H1 (cell line): ENCODE measurements around the gene WDR7. TPM values are rescaled to one million over a fixed set of nuclear protein-coding genes. Genes with fewer than 3 reads are reported as not detected.

Experiments
- CTCF ChIA-PET: fragments of 300-600 bp; sonication (Branson Sonifier 250); formaldehyde crosslinking; loops from one replicate; lab custom pipeline; 2021; ENCODE audit not compliant: partially characterized antibody; lab: Charles Lee
- POLR2A ChIA-PET: fragments of 300-600 bp; sonication (Branson Sonifier 250); formaldehyde crosslinking; loops from one replicate; lab custom pipeline; 2021; ENCODE audit warnings: inconsistent platforms; ENCODE audit not compliant: partially characterized antibody; lab: Charles Lee
- DNase-seq, 2 experiments: peaks; one replicate each; pipeline versions ENCODE4 v3.0.0 to v3.0.0-alpha.2; 2010 to 2022; ENCODE audit warnings: low spot score in 2 of 2, low read depth in 1 of 2, mixed read lengths in 1 of 2
- FAIRE-seq: peaks from 2 replicates; lab custom pipeline; 2011; peaks lifted over from hg19 to GRCh38; lab: Jason Lieb, UNC
- H2AFZ ChIP-seq: 2 replicates; pipeline ENCODE4 v1.8.1; 2012; ENCODE audit warnings: low read length, inconsistent platforms
- H2AK5ac ChIP-seq: 2 replicates; pipeline ENCODE4 v1.6.1; 2013; ENCODE audit warnings: low read depth, low read length
- H2BK120ac ChIP-seq: replicated peaks from 2 replicates; pipeline ENCODE3; 2013; ENCODE audit warnings: low read depth, low read length, inconsistent platforms
- H2BK12ac ChIP-seq: 2 replicates; pipeline ENCODE4 v1.6.1; 2013; ENCODE audit warnings: low read depth, low read length
- H2BK15ac ChIP-seq: 2 replicates; pipeline ENCODE4 v1.6.1; 2013; ENCODE audit warnings: low read length
- H2BK20ac ChIP-seq: 2 replicates; pipeline ENCODE4 v1.6.1; 2013; ENCODE audit warnings: low read length
- H2BK5ac ChIP-seq: 2 replicates; pipeline ENCODE4 v1.6.1; 2013; ENCODE audit warnings: low read depth, low read length
- H3K14ac ChIP-seq: 2 replicates; pipeline ENCODE4 v1.6.1; 2013; ENCODE audit warnings: inconsistent platforms; ENCODE audit not compliant: insufficient read length
- H3K18ac ChIP-seq: 2 replicates; pipeline ENCODE4 v1.6.1; 2013; ENCODE audit warnings: low read length; ENCODE audit errors: extremely low read depth
- H3K23ac ChIP-seq: 2 replicates; pipeline ENCODE4 v1.6.1; 2013; ENCODE audit warnings: inconsistent platforms; ENCODE audit not compliant: insufficient read length
- H3K23me2 ChIP-seq: 2 replicates; pipeline ENCODE4 v1.6.1; 2013; ENCODE audit warnings: low read depth, low read length
- H3K27ac ChIP-seq: 2 replicates; pipeline ENCODE4 v1.6.1; 2011; ENCODE audit warnings: low read depth, low read length, inconsistent platforms
- H3K27me3 ChIP-seq, 4 experiments: replicated peaks in 1 of 4; 1 replicate in 1 of 4; 2 replicates in 3 of 4; pipeline versions ENCODE4 v1.6.1 to v1.8.1; 2011 to 2013; ENCODE audit warnings: low read length in 3 of 4, mild to moderate bottlenecking in 3 of 4, inconsistent platforms in 2 of 4, mixed read lengths in 2 of 4, moderate library complexity in 1 of 4; ENCODE audit not compliant: control insufficient read depth in 3 of 4, insufficient read depth in 3 of 4; ENCODE audit errors: extremely low read depth in 1 of 4
- H3K36me3 ChIP-seq, 4 experiments: 2 replicates each; pipeline versions ENCODE4 v1.6.1 to v1.8.1; 2011 to 2013; ENCODE audit warnings: mild to moderate bottlenecking in 4 of 4, low read length in 3 of 4, moderate library complexity in 2 of 4, control low read depth in 1 of 4, inconsistent platforms in 1 of 4; ENCODE audit not compliant: insufficient read depth in 4 of 4, control insufficient read depth in 2 of 4
- H3K4ac ChIP-seq: replicated peaks from 2 replicates; pipeline ENCODE3; 2013; ENCODE audit warnings: low read length, low read depth, mixed read lengths, inconsistent platforms; ENCODE audit not compliant: insufficient read length
- H3K4me1 ChIP-seq, 4 experiments: replicated peaks in 1 of 4; 1 replicate in 1 of 4; 2 replicates in 3 of 4; pipeline versions ENCODE4 v1.6.1 to v1.8.1; 2011 to 2013; ENCODE audit warnings: low read length in 3 of 4, inconsistent platforms in 2 of 4, mixed read lengths in 1 of 4; ENCODE audit not compliant: insufficient read depth in 4 of 4, control insufficient read depth in 3 of 4
- H3K4me2 ChIP-seq, 2 experiments: 2 replicates each; pipeline versions ENCODE4 v1.6.1 to v1.8.1; 2011 to 2013; ENCODE audit warnings: low read depth in 2 of 2, low read length in 2 of 2, control low read depth in 1 of 2, inconsistent platforms in 1 of 2, mild to moderate bottlenecking in 1 of 2; ENCODE audit not compliant: insufficient read depth in 1 of 2
- H3K4me3 ChIP-seq, 4 experiments: fragments of 200-600, 300-600 bp in 1 of 4; sonication (generic), shearing (Covaris generic), sonication (Bioruptor Twin) in 1 of 4; 2 replicates each; pipeline versions ENCODE4 v1.5.1 to v1.8.1; 2011 to 2016; ENCODE audit warnings: low read length in 4 of 4, low read depth in 3 of 4, control low read depth in 2 of 4, inconsistent platforms in 2 of 4, mild to moderate bottlenecking in 2 of 4, mixed read lengths in 1 of 4, moderate library complexity in 1 of 4; ENCODE audit not compliant: insufficient read depth in 2 of 4; ENCODE audit errors: extremely low read depth in 1 of 4
- H3K56ac ChIP-seq: replicated peaks from 2 replicates; pipeline ENCODE3; 2013; ENCODE audit warnings: low read depth, mild to moderate bottlenecking, mixed read lengths, low read length, inconsistent platforms; ENCODE audit not compliant: insufficient read length
- H3K79me1 ChIP-seq: 2 replicates; pipeline ENCODE4 v1.6.1; 2013; ENCODE audit warnings: low read depth, low read length, control low read depth
- H3K79me2 ChIP-seq, 2 experiments: 2 replicates each; pipeline versions ENCODE4 v1.6.1 to v1.8.1; 2012 to 2013; ENCODE audit warnings: low read length in 2 of 2, mild to moderate bottlenecking in 2 of 2, inconsistent platforms in 1 of 2; ENCODE audit not compliant: insufficient read depth in 2 of 2, control insufficient read depth in 1 of 2
- H3K9ac ChIP-seq, 4 experiments: replicated peaks in 1 of 4; 1 replicate in 1 of 4; 2 replicates in 3 of 4; pipeline versions ENCODE4 v1.6.1 to v1.8.1; 2011 to 2013; ENCODE audit warnings: low read depth in 3 of 4, low read length in 3 of 4, control low read depth in 2 of 4, mild to moderate bottlenecking in 2 of 4, moderate library complexity in 2 of 4, inconsistent platforms in 1 of 4; ENCODE audit errors: extremely low read depth in 1 of 4
- H3K9me3 ChIP-seq, 2 experiments: 2 replicates each; pipeline versions ENCODE4 v1.6.1 to v1.8.1; 2012 to 2013; ENCODE audit warnings: mild to moderate bottlenecking in 2 of 2, moderate library complexity in 2 of 2, control low read depth in 1 of 2, inconsistent platforms in 1 of 2, low read depth in 1 of 2, low read length in 1 of 2, mixed read lengths in 1 of 2; ENCODE audit not compliant: insufficient read depth in 2 of 2
- H4K20me1 ChIP-seq, 2 experiments: replicated peaks in 1 of 2; 2 replicates each; pipeline versions ENCODE3 to v1.8.1; 2011 to 2013; ENCODE audit warnings: inconsistent platforms in 2 of 2, low read length in 2 of 2, mild to moderate bottlenecking in 1 of 2; ENCODE audit not compliant: insufficient read depth in 2 of 2, control insufficient read depth in 1 of 2
- H4K5ac ChIP-seq: 2 replicates; pipeline ENCODE4 v1.6.1; 2013; ENCODE audit warnings: low read length, low read depth, mixed read lengths, inconsistent platforms; ENCODE audit not compliant: insufficient read length
- H4K8ac ChIP-seq: 2 replicates; pipeline ENCODE4 v1.8.0; 2013; ENCODE audit warnings: mild to moderate bottlenecking, moderate library complexity, low read length, inconsistent platforms; ENCODE audit not compliant: insufficient read depth; ENCODE audit errors: extremely low read depth
- H4K91ac ChIP-seq: replicated peaks from 2 replicates; pipeline ENCODE3; 2013; ENCODE audit warnings: low read length, mixed read lengths, inconsistent platforms; ENCODE audit not compliant: insufficient read length
- ASH2L ChIP-seq: fragments of 200-600, 300-600 bp; sonication (generic); IDR thresholded peaks from one replicate; pipeline ENCODE4 v1.7.1; 2017; ENCODE audit warnings: low read length
- BRCA1 ChIP-seq: IDR thresholded peaks from 2 replicates; pipeline ENCODE4 v1.6.1; 2012; ENCODE audit warnings: low read depth, low read length, improper control_type of control experiment
- CREB1 ChIP-seq: IDR thresholded peaks from 2 replicates; pipeline ENCODE4 v1.6.1; 2012; ENCODE audit warnings: inconsistent platforms
- EP300 ChIP-seq, 2 experiments: IDR thresholded peaks; 1 replicate in 1 of 2; 2 replicates in 1 of 2; pipeline ENCODE4 v1.6.1; 2011 to 2012; ENCODE audit warnings: low read depth in 2 of 2, low read length in 2 of 2, mild to moderate bottlenecking in 2 of 2, borderline replicate concordance in 1 of 2, inconsistent platforms in 1 of 2, moderate library complexity in 1 of 2
- FOSL1 ChIP-seq: IDR thresholded peaks from 2 replicates; pipeline ENCODE4 v1.6.1; 2011; ENCODE audit warnings: mild to moderate bottlenecking, low read depth, low read length, moderate library complexity; ENCODE audit not compliant: insufficient read depth
- GTF2F1 ChIP-seq: IDR thresholded peaks from 2 replicates; pipeline ENCODE4 v1.6.1; 2012; ENCODE audit warnings: low read depth, low read length, improper control_type of control experiment, borderline replicate concordance
- NRF1 ChIP-seq: IDR thresholded peaks from 2 replicates; pipeline ENCODE4 v1.6.1; 2011; ENCODE audit warnings: mild to moderate bottlenecking, low read depth, low read length, improper control_type of control experiment
- RNF2 ChIP-seq: fragments of 200-900, 300-1000 bp; sonication (generic); IDR thresholded peaks from 2 replicates; pipeline ENCODE4 v1.7.1; 2016; ENCODE audit warnings: borderline replicate concordance, low read depth, mild to moderate bottlenecking, antibody characterized with exemption, low read length; ENCODE audit not compliant: poor library complexity, severe bottlenecking; ENCODE audit errors: missing control alignments
- SIX5 ChIP-seq: IDR thresholded peaks from 2 replicates; pipeline ENCODE4 v1.6.1; 2011; ENCODE audit warnings: mild to moderate bottlenecking, low read depth, low read length
- TAF1 ChIP-seq: IDR thresholded peaks from 2 replicates; pipeline ENCODE4 v1.6.1; 2011; ENCODE audit warnings: mild to moderate bottlenecking, low read depth, low read length
- TCF12 ChIP-seq: IDR thresholded peaks from 2 replicates; pipeline ENCODE4 v1.6.1; 2011; ENCODE audit warnings: low read depth, mild to moderate bottlenecking, low read length
- TEAD4 ChIP-seq: IDR thresholded peaks from 2 replicates; pipeline ENCODE4 v1.6.1; 2012; ENCODE audit warnings: low read depth, low read length, inconsistent platforms, mixed read lengths
- USF2 ChIP-seq: IDR thresholded peaks from 2 replicates; pipeline ENCODE4 v1.6.1; 2011; ENCODE audit warnings: low read length, improper control_type of control experiment
- ZNF274 ChIP-seq: IDR thresholded peaks from 2 replicates; pipeline ENCODE4 v1.7.0; 2012; ENCODE audit warnings: low read length, borderline replicate concordance; ENCODE audit errors: extremely low read depth
- polyA plus RNA-seq, 7 experiments: library from polyadenylated mRNA; depleted of rRNA in 3 of 7; stranded (reverse) in 5 of 7; unstranded in 2 of 7; fragments of >200 nt in 5 of 7; fragments of 200-250 nt in 2 of 7; gene quantifications; 1 replicate in 5 of 7; 2 replicates in 1 of 7; 4 replicates in 1 of 7; pipeline versions ENCODE4 v1.2.1 to v1.2.3, GENCODE V29; 2011 to 2013; ENCODE audit warnings: missing spikeins in 2 of 7, mixed read lengths in 2 of 7
- total RNA-seq: library from RNA; stranded (reverse); fragmentation: NEBNext Ultra II Directional; extraction: Animal tissue kit (Norgen Biotek cat#: 25700); gene quantifications from 2 replicates; pipeline ENCODE4 v1.2.1, GENCODE V29; 2021

WDR7 gene
- total and polyA plus RNA-seq, 2 of the 8 experiments (the other 6 are each of a cell fraction or from before 2014, with no cell fraction given) = 5.5 to 15.2 TPM

DNA sequence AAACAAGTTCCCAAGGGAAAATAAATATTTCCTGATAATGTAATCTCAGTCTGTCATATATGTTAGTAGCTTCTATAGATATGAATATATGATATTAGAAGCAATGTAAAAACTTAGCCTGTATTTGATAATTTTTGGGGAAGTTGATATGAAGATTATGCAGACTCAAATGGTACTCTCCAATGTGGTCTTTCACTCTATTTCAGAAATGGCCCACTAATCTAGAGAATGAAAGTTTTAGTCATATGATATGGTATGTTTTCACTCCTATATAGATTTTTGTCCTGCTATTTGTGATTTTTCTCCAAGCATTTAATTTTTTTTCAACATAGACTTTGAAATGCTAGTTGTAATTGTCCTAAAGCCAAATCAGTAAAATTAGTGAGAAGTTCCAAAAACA, 259.1 kb downstream of the WDR7 start:
- no peak overlapping the region for H4K8ac ChIP-seq
- H3K23ac ChIP-seq = no peak overlapping the region
- no peak overlapping the region for H3K14ac ChIP-seq
- H3K4me3 ChIP-seq = no peak overlapping the region
- no peak overlapping the region for H3K9ac ChIP-seq
- H3K79me2 ChIP-seq = no peaks in the 10 kb centered on the region
- no peak overlapping the region for H3K18ac ChIP-seq
- H2BK120ac ChIP-seq = no peak overlapping the region
- H3K4ac ChIP-seq = no peak overlapping the region
- no peaks in the 10 kb centered on the region for H3K27me3 ChIP-seq
- DNase-seq (no peak), FAIRE-seq (no peak)
- no peak overlapping the region for H4K5ac ChIP-seq
- H3K27ac ChIP-seq = no peak overlapping the region
- no peak overlapping the region for H2BK15ac ChIP-seq
- no peak overlapping the region for H2BK20ac ChIP-seq
- H3K23me2 ChIP-seq = no peaks in the 10 kb centered on the region
- no peaks in the 10 kb centered on the region for H3K9me3 ChIP-seq
- POLR2A ChIA-PET = interaction anchor here (0.9 kb wide), 1 partner anchor 9 kb away, joined by 3 read pairs; no protein-coding TSS in a partner anchor
- no peak overlapping the region for H3K56ac ChIP-seq
- no peaks in the 10 kb centered on the region for H3K4me1 ChIP-seq
- H3K79me1 ChIP-seq = no peaks in the 10 kb centered on the region
- no peak overlapping the region for H2BK5ac ChIP-seq
- H2BK12ac ChIP-seq = no peak overlapping the region
- no peaks in the 10 kb centered on the region for H4K20me1 ChIP-seq
- no peak overlapping the region for H4K91ac ChIP-seq
- H2AFZ ChIP-seq = no peak overlapping the region
- H3K4me2 ChIP-seq = no peak overlapping the region
- H2AK5ac ChIP-seq = no peak overlapping the region
- CTCF ChIA-PET = interaction anchor here (1.2 to 1.6 kb wide), 4 partner anchors 8 to 13 kb away, joined by 3 to 5 read pairs (median 4); no protein-coding TSS in a partner anchor
- H3K36me3 ChIP-seq = no peaks in the 10 kb centered on the region
- TF ChIP-seq ZNF274 = no peak
- TF ChIP-seq TAF1 = no peak
- no peak for TF ChIP-seq ASH2L
- TF ChIP-seq FOSL1 = no peak
- TF ChIP-seq SIX5 = no peak
- TF ChIP-seq TCF12 = no peak
- TF ChIP-seq USF2 = no peak
- no peak for TF ChIP-seq GTF2F1
- no peak for TF ChIP-seq RNF2
- no peak for TF ChIP-seq CREB1
- TF ChIP-seq TEAD4 = no peak
- no peak for TF ChIP-seq EP300 (IDR thresholded peaks at IDR 0.05; ENCODE audit: borderline replicate concordance in 1 of 2, low read depth in 2 of 2, low read length in 2 of 2)
- no peak for TF ChIP-seq BRCA1
- TF ChIP-seq NRF1 = no peak
